GM18907 (cell line): ENCODE results near the gene CNPY1.
"Not testable (repeated sequence)": the region's sequence is repeated elsewhere in the genome, so short reads cannot be mapped to it uniquely, and the experiment has no call there.

ENCODE experiments used
- ATAC-seq: cut with Tn5 transposase; IDR thresholded peaks from one replicate; pipeline ENCODE4 v1.9.1; 2021; ENCODE audit warnings: mild to moderate bottlenecking, moderate library complexity; ENCODE audit not compliant: unreplicated experiment

The CNPY1 gene

DNA sequence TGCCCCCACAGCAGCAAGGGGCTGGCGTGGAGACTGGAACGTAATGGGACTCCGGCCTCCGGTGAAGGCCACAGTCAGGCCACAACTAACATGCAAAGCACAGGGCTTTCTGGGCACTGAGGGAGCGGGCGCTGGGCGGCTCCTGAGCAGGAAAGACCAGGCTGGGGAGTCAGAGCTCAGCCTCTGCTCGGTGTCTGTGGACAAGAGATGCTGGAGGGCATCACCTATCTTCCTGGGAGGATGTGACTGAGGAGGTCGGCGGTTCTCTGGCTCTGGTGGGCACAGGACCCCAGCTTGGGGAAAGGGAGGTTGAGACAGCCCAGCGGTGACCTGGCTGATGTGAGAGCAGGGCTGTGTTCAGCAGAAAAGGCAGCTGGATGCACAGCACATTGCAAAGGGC is 11.7 kb downstream of the CNPY1 start:
- no peak for ATAC-seq

GRCh38 chr7:155533827-155534690 is 12.3 kb downstream of the CNPY1 start:
- ATAC-seq: peak; percentile 69

DNA sequence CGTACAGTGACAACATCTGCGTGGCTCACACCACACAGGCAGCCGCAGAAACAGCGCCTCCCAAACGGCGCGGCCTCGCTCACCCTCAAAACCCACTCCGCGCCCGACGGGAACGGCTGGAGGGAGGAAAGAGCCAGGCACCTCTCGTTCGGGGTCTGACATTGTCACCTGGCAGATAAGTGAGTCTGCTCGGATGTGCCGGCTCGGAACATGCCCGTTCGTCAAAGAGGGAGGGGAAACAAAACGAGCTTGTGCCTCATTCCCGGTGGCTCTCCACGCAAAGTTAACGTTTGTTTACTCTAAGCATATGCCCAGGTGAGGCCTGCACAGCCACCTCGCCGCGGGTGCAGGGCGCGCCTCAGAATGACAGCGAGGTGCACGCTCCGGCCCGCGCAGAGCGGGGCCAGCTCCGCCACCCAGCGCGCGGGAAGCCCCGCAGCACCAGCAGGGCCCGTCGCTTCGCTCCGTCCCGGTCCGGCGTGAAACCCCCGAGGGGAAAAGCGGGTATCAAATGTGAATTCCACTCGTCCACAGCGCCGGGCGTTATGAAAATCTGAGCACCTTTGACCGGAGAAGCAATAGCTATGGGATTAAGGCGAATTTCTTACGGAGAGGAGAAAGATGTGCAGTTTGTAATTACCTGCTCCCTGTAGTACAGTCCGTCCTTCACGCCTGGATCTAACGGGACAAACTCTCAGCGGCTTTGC is 13.1 kb downstream of the CNPY1 start:
- peak; percentile 25 for ATAC-seq

DNA sequence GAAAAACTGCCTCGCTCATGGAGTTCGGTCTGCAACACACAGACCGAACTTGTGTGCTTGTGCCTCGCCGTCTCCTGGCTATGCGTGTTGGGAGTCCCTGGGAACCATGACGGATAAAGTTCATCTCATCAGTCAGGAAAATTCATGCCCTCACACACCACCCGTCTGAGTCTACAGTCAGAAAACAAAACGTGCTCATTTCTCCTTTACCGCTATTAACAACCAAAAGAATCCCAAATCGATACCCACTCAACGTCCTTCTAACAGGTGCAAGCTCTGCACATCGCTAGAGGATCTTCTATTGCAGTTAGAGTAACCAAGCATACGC is 13.6 kb downstream of the CNPY1 start:
- ATAC-seq: no peak

GRCh38 chr7:155531681-155532080 is 14.7 kb downstream of the CNPY1 start:
- no peak for ATAC-seq

DNA sequence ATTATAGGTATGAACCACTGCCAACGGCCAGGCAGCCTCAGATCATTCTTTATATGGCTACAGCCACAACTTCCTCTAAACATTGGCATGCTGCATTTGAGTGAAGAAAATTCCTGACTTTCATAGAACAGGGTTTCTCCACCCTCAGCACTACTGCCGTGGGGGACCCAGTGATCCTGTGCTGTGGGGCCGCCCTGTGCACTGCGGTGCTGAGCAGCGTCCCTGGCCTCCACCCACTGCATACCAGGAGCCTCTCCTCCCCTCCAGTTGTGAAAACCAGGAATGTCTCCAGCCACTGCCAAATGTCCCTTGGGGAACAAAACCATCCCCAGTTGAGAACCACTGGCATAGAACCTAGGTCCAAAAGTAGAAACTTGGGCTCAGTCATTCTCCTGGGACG is 15.8 kb downstream of the CNPY1 start:
- ATAC-seq: no peak

GRCh38 chr7:155529845-155530244 is 16.5 kb downstream of the CNPY1 start:
- ATAC-seq: no peak

DNA sequence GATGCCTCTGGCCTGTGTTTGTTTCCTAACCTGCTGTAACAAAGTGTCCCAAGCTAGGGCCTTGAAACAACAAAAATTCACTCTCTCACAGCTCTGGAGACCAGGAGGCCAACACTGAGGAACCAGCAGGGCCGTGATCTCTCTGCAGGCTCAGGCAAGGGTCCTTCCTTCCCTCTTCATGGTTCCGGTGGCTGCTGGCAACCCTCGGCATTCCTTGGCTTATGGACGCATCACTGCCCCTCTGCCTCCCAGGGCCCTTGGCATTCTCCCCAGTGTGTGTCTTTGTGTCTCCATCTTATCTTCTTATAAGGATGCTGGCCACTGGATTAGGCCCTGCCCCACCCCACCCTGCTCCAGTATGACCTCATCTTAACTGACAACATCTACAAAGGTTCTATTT is 17.0 kb downstream of the CNPY1 start:
- ATAC-seq: no peak

- no peak for ATAC-seq
Observed at GRCh38 chr7:155527664-155528063, 18.7 kb downstream of the CNPY1 start.

- no peak for ATAC-seq
Observed at GRCh38 chr7:155526225-155526624, 20.1 kb downstream of the CNPY1 start.

- no peak for ATAC-seq
Observed at GRCh38 chr7:155524018-155524556, 22.3 kb downstream of the CNPY1 start.

- no peak for ATAC-seq
Observed at GRCh38 chr7:155523168-155523675, 23.1 kb downstream of the CNPY1 start.

DNA sequence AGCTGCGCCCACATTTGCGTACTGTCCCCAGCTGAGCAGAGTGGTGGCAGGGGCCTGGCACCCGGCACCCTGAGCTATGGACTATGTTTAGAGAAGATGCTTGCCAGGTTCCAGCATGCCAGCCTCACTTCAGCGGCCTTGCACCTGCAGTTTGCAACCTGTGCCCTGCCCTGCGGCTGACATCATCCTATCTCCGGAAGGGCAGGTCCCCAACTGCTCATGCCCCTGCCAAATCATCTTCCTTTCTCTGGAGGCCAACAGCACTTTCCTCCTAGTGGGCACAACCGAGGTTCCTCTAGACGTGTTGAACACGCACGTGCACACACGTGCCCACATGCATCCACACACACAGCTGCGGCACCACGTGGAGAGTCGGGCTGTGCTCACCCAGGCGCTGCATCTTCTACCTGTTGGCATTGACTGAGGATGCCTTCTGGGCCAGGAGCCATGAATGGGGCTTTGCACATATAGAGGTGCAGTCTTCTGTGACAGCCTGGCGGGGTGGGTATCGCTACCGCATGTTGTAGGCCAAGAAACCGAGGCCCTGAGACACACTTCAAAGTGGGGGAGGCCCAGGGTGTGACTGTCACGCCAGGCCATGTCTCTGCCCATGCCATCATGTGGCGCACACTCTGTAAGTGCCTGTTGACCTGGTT is 24.5 kb downstream of the CNPY1 start:
- no peak for ATAC-seq

- ATAC-seq: no peak
Observed at GRCh38 chr7:155521007-155521742, 25.2 kb downstream of the CNPY1 start.

DNA sequence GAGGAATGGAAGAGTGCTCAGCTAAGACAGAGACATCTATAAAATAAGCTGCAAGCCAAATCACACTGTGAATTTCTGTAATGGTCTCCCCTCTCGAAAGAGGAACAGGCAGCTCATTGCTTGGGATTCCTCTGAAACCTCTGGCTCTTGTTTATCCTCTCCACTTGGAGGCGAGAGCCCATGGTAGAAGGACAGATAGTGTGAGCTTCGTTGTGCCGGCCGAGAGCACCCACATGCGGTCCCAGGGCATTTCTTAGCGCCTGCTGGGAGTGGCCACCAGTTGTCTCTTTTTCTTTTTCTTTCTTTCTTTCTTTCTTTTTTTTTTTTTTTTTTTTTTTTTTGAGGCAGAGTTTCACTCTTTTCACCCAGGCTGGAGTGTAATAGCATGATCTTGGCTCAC is 26.2 kb downstream of the CNPY1 start:
- no peak for ATAC-seq

GRCh38 chr7:155519358-155519757 is 27.0 kb downstream of the CNPY1 start:
- ATAC-seq: not testable (repeated sequence)

- no peak for ATAC-seq
Observed at GRCh38 chr7:155518633-155519032, 27.7 kb downstream of the CNPY1 start.

GRCh38 chr7:155517969-155518368 is 28.4 kb downstream of the CNPY1 start:
- no peak for ATAC-seq

DNA sequence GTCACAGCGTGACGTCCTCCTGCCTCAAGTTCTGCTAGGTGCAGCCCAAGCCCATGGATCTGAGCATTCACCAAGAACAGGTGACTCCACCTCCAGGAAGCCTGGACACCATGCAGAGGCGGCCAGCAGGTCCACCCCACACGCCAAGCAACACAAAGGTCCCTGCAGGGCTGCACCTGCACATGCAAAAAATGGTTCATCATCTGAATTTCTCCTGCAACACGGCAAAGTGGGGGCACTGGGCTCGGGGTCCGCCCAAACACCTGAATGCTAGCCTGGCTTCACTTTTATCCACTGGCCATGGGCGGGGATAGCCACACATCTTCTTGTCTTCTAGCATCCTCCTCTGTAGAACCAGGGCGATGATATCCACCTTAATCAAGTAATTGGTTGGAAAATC is 28.9 kb downstream of the CNPY1 start:
- no peak for ATAC-seq

DNA sequence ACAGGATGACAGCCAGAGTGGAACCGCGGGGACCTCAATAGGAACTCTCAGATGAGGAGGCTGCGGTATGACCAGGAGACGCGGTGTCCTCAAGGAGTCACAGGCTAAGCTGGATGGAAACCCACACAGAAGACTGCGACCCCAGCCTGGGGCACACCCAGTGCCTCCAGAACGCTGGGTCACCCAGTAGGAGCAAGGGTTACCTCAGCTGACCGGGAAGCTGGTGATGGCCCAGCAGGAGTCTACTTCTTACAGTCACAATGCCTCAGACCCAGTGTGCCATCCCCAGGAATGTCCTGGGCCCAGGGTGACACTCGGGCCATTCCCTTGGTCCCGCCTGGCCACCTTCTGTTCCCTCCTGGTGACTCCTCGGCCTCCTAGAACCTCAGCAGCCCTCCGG is 29.9 kb downstream of the CNPY1 start:
- no peak for ATAC-seq

DNA sequence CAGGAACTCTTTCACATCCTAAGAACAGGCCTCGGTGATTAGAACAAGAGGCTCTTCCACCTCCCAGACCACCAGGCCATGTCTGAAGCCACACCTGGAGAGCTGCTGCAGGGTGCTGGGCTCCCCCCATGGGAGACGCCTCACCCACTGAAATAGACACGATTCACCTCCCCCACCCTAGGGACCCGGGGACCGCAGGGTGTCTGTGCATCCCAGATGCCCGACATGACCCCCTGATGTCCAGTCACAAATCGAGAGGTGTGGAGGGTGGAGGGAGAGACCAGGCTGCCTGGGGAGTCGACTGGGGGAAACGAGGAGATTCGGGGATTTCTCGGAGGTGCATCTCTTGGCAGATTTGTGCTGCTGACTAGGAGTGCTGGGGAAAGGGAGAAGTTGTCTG is 31.0 kb downstream of the CNPY1 start:
- ATAC-seq: no peak
